ENCODE data around the gene PARP3.

PARP3 gene

GRCh38 chr3:51948016-51948580 is 5.9 kb downstream of the PARP3 start:
- no peak for DNase-seq (ENCODE audit: low spot score)

GRCh38 chr3:51949121-51949520 is 7.0 kb downstream of the PARP3 start:
- DNase-seq (ENCODE audit: low spot score), result no peak

GRCh38 chr3:51950899-51951298 is 8.7 kb downstream of the PARP3 start:
- DNase-seq (ENCODE audit: low spot score), result no peak

GRCh38 chr3:51953445-51953844 is 11.3 kb downstream of the PARP3 start:
- DNase-seq (ENCODE audit: low spot score), result no peak

GRCh38 chr3:51954105-51954504 is 11.9 kb downstream of the PARP3 start:
- no peak for DNase-seq (ENCODE audit: low spot score)

- no peak for DNase-seq (ENCODE audit: low spot score)
These were observed 12.6 kb downstream of the PARP3 start for GRCh38 chr3:51954713-51955112.

GRCh38 chr3:51955175-51955892 is 13.2 kb downstream of the PARP3 start, which contains the start of gene GPR62:
Gene GPR62, plus strand, starts transcription at chr3:51955381. Its CDS starts 272 bp downstream, at chr3:51955653.
- DNase-seq (ENCODE audit: low spot score), result no peak

DNA sequence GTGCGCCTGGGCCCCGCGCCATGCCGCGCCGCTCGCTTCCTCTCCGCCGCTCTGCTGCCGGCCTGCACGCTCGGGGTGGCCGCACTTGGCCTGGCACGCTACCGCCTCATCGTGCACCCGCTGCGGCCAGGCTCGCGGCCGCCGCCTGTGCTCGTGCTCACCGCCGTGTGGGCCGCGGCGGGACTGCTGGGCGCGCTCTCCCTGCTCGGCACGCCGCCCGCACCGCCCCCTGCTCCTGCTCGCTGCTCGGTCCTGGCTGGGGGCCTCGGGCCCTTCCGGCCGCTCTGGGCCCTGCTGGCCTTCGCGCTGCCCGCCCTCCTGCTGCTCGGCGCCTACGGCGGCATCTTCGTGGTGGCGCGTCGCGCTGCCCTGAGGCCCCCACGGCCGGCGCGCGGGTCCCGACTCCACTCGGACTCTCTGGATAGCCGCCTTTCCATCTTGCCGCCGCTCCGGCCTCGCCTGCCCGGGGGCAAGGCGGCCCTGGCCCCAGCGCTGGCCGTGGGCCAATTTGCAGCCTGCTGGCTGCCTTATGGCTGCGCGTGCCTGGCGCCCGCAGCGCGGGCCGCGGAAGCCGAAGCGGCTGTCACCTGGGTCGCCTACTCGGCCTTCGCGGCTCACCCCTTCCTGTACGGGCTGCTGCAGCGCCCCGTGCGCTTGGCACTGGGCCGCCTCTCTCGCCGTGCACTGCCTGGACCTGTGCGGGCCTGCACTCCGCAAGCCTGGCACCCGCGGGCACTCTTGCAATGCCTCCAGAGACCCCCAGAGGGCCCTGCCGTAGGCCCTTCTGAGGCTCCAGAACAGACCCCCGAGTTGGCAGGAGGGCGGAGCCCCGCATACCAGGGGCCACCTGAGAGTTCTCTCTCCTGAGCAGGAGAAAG is 14.0 kb downstream of the PARP3 start:
- peak; percentile 92 for DNase-seq (ENCODE audit: low spot score)

DNA sequence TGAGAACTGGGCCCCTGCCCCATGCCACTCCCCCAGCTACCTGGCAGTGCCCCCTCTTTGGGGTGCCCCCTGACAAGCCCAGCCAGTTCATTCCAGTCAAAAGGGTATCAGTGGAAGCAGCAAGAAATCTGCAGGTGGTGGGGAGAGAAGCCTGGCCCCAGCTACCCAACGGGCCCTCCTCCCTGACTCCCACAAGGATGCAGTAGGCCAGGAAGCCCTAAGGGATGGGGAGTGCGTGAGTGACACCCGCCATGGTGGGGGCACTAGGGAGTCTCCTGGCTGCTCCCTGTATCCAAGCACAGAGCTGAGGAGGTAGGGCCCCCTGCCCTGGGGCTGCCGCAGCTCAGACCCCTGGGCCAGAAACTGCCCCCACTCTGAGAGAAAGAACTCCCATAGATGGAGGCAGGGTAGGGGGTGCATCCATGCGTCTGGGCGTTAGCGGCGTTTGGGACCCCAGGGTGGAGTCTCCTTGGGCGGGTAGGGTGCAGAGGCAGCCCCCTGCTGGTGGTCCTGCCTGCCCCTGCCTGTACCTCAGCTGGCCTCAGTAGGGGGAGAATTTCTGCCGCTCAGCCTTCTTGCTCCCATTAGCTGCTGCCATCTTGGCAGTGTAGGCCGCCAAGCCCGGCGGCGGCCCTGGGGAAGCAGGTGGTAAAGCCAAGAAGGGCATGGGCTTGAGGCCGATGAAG is 15.5 kb downstream of the PARP3 start:
- no peak for DNase-seq (ENCODE audit: low spot score)

DNA sequence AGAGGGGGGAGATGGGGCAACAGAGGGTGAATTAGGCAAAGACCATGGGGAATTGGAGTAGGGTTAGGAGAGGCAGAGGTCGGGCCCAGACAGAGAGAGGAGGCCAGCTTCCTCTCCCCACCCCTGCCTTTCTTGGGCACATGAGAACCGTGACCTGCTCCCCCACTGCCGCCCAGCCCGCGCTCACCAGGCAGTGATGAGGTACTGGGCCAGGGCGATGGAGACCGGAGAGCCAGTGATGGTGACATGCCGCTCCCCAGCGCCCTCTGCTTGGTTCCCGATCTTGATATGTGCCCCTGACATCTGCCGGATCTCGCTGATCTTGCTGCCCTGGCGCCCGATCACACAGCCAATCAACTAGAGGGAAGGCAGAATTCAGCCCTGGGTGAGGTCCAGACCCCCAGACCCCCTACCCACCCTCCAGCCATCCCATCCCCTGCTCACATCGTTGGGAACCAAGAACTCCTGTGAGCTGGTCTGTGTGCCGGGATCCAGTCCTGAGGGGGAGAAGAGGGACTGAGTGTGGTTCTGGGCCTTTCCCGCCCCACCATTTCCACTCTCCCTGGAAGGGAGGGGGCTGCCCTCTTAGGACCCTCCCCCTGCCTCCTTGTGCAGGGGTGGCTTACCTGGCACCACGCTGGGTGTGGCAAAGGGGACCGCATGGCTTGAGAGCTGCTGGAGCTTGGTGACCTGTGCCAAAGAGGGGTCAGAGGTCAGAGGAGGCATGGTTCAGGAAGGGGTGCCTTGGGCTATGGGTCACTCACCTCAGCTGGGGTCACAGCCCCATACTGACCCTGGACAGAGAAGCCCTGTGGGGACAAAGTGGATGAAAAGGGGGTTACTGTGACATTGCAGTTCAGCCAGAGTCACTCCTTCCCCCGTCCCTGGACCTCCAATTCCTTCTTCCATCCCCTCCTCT is 16.7 kb downstream of the PARP3 start:
- DNase-seq (ENCODE audit: low spot score), result no peak

DNA sequence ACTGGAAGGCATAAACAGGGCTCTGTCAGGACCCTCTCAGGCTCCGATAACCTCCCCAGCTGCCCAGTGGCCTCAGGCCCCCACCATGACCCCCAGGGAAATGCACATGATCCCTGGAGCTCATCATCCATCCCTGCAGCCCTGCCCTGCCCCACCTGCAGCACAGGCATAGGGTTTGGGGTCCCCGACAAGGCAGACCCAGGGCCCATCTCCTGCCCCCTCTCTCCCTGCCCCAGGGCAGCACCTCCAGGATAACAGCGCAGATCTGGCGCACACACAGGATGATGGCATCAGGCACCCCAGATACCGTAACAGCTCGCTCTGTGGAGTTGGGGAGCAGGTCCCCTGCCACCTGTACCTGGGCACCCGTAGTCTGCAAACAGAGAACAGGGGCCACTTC is 17.5 kb downstream of the PARP3 start:
- DNase-seq (ENCODE audit: low spot score), result no peak

DNA sequence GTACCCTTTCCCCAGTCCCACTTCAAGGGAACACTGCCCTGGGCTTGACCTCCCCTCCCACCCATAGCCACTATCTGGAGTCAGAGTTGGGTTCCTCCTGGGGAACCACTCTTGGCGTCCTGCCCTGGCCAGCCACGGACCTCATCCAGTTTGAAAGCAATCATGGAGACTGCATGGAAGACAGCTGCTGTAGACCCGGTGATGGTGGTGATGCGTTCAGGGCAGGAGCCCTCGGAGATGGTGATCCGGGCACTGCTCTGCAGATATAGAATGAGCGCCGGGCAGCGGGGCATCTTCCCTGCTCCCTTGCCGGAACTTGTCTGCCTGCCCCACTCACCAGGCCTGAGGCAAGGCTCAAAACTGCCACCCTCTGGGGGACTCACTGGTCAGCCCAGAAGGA is 18.2 kb downstream of the PARP3 start:
- no peak for DNase-seq (ENCODE audit: low spot score)

DNA sequence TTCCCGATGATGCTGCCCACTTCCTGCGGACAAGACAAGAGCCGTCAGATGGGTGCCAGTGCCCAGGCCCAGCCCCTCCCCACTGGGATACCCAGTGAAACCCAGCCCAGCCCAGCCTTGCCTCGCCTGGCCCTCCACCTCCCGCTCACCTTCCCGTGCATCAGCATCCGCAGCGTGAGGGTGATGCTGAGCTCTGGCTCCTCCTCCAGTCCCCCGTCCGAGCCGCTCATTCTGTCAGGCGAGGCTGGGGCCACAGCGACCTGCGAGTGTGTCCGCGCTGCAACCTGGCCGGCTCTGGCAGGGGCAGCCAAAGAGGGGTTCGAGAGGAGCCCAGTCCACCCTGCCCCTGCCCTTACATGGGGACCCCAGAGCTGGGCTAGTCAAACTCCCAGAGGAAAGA is 18.8 kb downstream of the PARP3 start:
- DNase-seq (ENCODE audit: low spot score), result no peak

DNA sequence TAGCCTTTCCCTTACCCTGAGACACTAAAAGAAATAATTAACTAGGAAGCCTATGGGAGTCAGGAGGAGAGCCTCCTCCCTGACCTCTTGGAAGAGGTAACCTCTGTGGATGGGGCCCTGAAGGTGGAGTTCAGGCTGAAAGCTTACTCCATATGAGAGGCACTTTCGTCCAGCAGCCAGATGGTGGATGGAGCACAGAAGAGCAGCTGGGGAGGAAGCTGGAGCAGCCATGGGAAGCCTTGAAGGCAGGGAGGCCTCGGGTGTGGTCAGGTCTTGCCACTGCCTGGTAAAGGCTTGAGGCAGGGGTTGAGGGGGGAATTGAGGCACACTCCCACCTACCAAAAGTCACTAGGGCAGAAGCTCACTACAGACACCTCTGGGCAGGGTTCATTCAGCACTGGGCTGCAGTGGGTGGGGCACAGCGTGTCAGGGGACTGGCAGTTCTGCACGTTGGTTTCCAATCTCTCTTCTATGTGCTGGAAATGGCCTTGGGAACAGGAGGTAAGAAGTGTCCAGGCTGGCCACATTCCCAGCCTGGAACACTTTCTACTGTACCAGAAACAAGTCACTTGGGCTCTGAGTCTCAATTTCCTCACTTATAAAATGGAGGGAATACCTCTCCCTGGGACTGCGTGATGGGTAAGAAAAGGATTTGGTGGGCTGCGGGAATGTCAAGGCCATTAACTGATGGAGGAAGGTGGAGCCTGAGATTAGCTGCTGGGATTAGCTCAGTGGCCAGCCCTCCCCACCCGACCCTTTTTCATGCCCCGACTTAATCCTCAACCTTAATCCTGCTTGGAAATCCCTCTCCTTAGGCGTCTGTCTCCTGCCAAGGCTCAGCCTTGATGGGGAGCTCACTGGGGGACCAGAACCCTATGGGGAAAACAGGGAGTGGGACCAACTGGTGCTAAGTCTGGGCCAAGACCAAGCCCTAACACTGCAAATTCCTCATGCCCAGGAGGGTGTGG is 19.7 kb downstream of the PARP3 start:
- no peak for DNase-seq (ENCODE audit: low spot score)

DNA sequence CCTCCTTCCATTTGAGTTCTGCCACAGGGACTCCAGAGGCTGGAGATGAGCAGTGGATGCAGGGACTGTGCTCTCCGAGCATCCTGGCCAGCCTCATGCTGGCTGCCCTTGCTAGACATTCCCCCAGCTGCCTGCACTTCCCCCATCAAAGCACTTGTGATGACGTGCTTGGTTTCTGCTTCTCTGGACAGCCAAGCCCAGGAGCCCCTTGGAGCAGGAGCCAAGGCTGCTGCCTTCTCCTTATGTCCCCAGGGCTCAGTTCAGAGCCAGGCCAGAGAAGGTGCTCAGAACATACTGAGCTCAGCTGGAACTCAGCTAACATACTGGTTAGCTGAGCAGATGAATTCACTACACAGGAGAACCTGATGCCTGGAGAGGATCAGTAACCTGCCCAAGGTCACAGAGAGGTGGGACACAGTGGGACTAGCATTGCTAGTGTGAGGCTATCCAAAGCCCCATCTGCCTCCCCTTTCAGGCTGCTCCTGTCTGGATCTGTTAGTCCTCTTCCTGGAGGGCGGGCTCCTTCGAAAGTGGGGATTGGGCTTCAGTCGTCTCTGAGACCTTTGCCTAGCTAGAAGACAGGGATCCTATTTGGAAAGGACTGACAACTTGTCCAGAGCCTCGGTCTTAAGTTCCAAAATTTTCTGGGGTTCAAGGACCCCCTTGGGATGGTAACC is 20.8 kb downstream of the PARP3 start:
- no peak for DNase-seq (ENCODE audit: low spot score)

DNA sequence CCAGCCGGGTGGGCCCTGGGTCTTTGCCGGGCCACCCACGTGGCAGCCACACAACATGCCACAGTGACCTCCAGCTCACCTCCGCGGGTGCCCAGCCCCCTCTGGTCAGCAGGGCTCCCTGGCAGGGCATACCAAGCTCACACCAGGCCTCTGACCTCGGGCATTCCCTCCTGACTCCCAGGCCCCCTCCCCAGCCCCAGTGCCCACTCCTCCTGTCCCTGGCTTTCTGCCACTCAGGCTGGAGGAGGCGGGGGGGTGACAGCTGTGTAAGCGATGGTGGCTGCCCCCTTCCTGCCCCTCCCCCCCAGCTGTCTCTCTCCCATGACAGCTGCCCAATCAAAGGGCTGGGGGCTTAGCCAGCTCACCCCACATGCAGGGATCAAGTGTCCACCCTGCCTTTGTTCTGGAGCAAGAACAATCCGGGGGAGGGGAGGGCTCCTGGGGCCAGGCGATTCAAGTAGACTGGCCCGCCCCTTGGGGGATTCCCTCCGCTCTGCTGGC is 21.8 kb downstream of the PARP3 start:
- peak; percentile 50 for DNase-seq (ENCODE audit: low spot score)

DNA sequence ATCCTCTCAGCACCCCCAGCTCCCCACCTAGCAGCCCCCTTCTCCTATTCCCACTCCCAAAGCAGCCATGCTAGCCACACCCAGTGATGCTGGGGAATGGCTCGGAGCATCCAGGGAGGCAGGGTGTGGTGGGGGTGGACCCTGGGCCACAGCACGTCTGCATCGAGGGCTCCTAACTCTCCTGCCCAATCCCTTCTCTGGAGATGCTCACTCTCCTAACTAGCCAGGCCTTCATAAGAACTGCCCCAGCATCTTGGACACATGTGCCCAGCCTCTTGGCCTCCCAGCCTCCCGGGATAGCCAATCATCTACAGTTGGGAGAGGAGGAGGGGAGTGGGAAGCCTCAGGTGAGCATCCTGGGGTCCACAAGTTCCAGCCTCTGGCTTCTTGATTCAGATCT is 22.4 kb downstream of the PARP3 start:
- no peak for DNase-seq (ENCODE audit: low spot score)

GRCh38 chr3:51966016-51966415 is 23.9 kb downstream of the PARP3 start:
- no peak for DNase-seq (ENCODE audit: low spot score)

- no peak for DNase-seq (ENCODE audit: low spot score)
These were observed 24.3 kb downstream of the PARP3 start for GRCh38 chr3:51966486-51966885.

Data from iPS-NIHi11 (cell line).